ENCODE data around the gene ITCH.

DNA sequence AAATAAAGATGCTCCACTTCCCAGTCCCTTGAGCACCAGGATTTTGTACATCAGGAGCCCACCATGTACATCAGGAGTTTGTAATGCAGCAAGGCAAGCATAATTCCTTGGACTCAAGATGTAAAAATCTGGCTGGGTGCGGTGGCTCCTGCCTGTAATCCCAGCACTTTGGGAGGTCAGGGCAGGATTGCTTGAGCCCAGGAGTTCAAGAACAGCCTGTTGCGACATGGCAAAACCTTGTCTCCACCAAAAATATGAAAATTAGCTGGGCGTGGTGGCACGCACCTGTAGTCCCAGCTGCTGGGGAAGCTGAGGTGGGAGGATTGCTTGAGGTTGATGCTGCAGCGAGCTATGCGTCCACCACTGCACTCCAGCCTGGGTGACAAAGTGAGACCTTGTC is 179.4 kb downstream of the ITCH start:
- TF ChIP-seq POLR2A (IDR thresholded peaks at IDR 0.05) = no peak
- TF ChIP-seq, protein P1, sequence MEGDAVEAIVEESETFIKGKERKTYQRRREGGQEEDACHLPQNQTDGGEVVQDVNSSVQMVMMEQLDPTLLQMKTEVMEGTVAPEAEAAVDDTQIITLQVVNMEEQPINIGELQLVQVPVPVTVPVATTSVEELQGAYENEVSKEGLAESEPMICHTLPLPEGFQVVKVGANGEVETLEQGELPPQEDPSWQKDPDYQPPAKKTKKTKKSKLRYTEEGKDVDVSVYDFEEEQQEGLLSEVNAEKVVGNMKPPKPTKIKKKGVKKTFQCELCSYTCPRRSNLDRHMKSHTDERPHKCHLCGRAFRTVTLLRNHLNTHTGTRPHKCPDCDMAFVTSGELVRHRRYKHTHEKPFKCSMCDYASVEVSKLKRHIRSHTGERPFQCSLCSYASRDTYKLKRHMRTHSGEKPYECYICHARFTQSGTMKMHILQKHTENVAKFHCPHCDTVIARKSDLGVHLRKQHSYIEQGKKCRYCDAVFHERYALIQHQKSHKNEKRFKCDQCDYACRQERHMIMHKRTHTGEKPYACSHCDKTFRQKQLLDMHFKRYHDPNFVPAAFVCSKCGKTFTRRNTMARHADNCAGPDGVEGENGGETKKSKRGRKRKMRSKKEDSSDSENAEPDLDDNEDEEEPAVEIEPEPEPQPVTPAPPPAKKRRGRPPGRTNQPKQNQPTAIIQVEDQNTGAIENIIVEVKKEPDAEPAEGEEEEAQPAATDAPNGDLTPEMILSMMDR (IDR thresholded peaks at IDR 0.05) = no peak
